GM10248 (cell line): ENCODE measurements around the gene USP40.

ENCODE experiments used
- CTCF ChIA-PET: fragments of 300-600 bp; sonication (Branson Sonifier 250); formaldehyde crosslinking; extraction: SDS; loops from one replicate; lab custom pipeline; 2021; ENCODE audit warnings: antibody characterized with exemption; lab: Yijun Ruan, JAX
- POLR2A ChIA-PET: fragments of 350-650 bp; sonication (Branson Sonifier 250); formaldehyde crosslinking; extraction: SDS; loops from one replicate; lab custom pipeline; 2020; ENCODE audit warnings: antibody characterized with exemption; lab: Yijun Ruan, JAX
- DNase-seq: peaks from one replicate; pipeline ENCODE4 v3.0.0; 2012; ENCODE audit errors: extremely low spot score
- CTCF ChIP-seq: IDR thresholded peaks from 2 replicates; pipeline ENCODE4 v1.5.1; 2012; ENCODE audit warnings: mild to moderate bottlenecking, low read depth; ENCODE audit errors: extremely low read depth, missing control alignments, control extremely low read depth

Gene USP40

GRCh38 chr2:233436691-233437438 lies 129.7 kb downstream of the USP40 start:
- DNase-seq, result no peak
- ChIA-PET CTCF (interaction anchor here (0.9 to 4.9 kb wide), 8 partner anchors 7 to 160 kb away, joined by 3 to 37 read pairs (median 4); no protein-coding TSS in a partner anchor), POLR2A (no interaction called here)
- TF ChIP-seq CTCF, result no peak

DNA sequence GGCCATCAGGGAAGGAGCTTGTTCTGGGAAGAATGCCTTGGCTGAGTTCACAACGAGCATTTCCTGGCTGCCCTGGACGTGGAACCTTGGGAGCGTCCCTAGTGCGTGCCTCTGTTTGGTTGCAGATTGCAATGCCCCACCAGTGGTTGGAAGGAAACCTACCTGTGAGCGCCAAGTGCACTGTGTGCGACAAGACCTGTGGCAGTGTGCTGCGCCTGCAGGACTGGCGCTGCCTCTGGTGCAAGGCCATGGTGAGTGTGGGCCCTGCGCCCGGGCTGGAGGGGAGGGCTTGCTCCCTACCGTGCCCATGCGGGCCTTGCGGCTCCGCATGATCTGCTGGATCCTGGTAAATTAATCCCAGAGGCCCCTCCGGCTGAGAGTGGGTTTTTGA lies 130.4 kb downstream of the USP40 start:
- POLR2A ChIA-PET, result no interaction called here
- no peak for TF ChIP-seq CTCF
- CTCF ChIA-PET, result interaction anchor here (1.3 to 4.9 kb wide), 6 partner anchors 8 to 161 kb away, joined by 3 to 37 read pairs (median 4); no protein-coding TSS in a partner anchor
- no peak for DNase-seq

DNA sequence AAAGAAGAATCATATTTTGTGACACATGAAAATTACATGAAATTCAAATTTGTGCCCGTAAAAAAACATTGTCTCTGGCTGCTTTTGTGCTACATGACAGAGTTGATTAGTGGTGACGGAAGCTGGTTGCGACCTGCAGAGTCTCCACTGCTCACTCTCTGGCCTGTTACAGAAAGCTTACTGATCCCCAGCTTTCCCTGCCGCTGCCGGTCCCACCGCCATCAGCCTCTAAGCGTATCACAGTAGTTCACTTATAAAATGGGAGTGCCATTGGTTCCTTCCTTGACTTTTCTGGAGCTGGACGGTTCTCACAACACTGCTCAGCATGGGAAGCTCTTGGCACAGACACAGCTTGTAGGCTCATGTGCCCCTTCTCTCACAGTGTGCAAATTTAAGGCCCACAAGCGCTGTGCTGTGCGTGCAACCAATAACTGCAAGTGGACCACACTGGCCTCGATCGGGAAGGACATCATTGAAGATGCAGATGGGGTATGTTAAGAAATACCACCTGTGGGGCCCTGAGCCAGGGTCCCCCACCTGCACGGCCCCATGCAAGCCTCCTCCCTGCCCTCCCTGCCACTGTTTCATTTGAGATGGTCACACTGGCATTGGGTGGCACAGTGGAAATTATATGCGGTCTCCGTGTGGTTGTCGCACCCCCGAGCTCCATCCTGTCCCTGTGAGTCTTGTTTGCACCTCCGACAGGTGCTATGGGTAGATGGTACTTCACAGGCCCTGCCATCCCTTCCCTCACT lies 131.0 kb downstream of the USP40 start:
- ChIA-PET CTCF (interaction anchor here (1.3 to 4.9 kb wide), 6 partner anchors 8 to 161 kb away, joined by 3 to 37 read pairs (median 4); no protein-coding TSS in a partner anchor), POLR2A (no interaction called here)
- DNase-seq, result no peak
- TF ChIP-seq CTCF, result no peak

DNA sequence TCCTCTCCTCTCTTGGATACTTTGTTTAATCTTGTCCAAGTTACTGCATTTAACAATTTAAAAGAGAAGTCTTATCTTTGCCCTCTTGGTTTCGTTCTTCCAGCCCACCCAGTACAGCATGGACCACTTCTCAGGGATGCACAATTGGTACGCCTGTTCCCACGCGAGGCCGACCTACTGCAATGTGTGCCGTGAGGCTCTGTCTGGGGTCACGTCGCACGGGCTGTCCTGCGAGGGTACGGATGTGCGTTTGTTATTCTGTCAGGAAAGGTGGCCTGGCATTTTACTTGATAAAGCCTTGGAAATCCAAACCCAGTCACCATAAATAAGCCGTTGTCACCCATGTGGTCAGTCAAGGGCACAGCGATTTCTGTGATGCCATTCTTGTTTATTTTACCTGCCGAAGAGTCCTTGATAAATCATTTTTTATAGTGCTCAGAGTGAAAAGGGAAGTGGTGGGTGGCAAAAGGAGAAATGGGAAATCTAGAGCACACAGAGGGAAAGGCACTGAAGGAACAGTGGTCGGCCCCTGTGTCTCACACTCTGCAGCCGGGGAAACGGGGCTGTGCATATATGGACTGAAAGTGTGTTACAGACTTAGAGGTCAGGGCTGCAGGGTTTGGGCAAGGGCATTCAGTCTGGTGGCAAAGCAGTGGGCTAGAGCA lies 131.8 kb downstream of the USP40 start:
- ChIA-PET POLR2A (interaction anchor here (1.6 kb wide), 1 partner anchor 13 kb away, joined by 3 read pairs; no protein-coding TSS in a partner anchor), CTCF (interaction anchor here (0.8 to 4.9 kb wide), 6 partner anchors 9 to 30 kb away, joined by 3 to 37 read pairs (median 3); no protein-coding TSS in a partner anchor)
- no peak for DNase-seq
- TF ChIP-seq CTCF, result no peak

DNA sequence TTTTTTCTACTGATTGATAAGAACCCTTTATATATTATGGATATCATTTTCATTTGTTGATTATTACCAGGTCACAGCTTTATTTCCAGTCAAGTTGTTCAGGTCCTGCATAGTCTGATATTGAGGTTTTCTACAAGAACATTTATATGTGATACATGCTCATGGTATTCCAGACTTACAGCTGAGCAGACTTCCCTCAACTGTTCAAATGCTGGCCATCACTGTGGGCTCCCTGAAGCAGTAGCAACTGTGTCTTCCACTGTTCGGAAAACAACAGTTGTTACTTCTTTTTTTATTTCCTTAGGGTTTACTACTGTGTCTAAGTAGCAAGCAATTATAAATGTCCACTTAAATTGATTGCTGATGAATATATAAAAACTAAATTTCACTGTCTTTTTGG lies 132.8 kb downstream of the USP40 start:
- ChIA-PET CTCF (interaction anchor here (0.5 to 4.9 kb wide), 7 partner anchors 10 to 208 kb away, joined by 3 to 37 read pairs (median 3); partner anchors contain the start of gene ATG16L1), POLR2A (interaction anchor here (1.6 kb wide), 1 partner anchor 12 kb away, joined by 3 read pairs; no protein-coding TSS in a partner anchor)
- TF ChIP-seq CTCF, result no peak
- DNase-seq, result no peak

GRCh38 chr2:233433029-233433428 lies 133.6 kb downstream of the USP40 start:
- DNase-seq, result no peak
- CTCF ChIA-PET, result interaction anchor here (1.0 to 4.9 kb wide), 2 partner anchors 11 to 181 kb away, joined by 3 to 37 read pairs; partner anchors contain the start of gene ATG16L1
- POLR2A ChIA-PET, result no interaction called here
- TF ChIP-seq CTCF, result no peak
